IMR-90 (cell line): ENCODE data around the gene CA9. TPM values are rescaled to one million over a fixed set of nuclear protein-coding genes. Genes with fewer than 3 reads are reported as not detected.

Source experiments
- ATAC-seq: fragments of 200-7000 bp; cut with Tn5 transposase; 2 replicates; pipeline ENCODE4 v1.9.1; 2020; ENCODE audit warnings: low read depth, mild to moderate bottlenecking, moderate library complexity
- BruUV-seq: library from RNA; stranded (reverse); fragments of 400-500 nt; replicated peaks from 2 replicates; lab custom pipeline; 2021; lab: Mats Ljungman, UMichigan
- CTCF ChIA-PET: fragments of 300-600 bp; formaldehyde crosslinking; extraction: SDS; loops from one replicate; lab custom pipeline; 2021; ENCODE audit warnings: antibody characterized with exemption; lab: Yijun Ruan, JAX
- POLR2A ChIA-PET: fragments of 300-600 bp; sonication (Branson Sonifier 250); formaldehyde crosslinking; loops from one replicate; lab custom pipeline; 2022; ENCODE audit warnings: antibody characterized with exemption; ENCODE audit not compliant: unreplicated experiment; lab: Charles Lee
- DNase-seq: peaks from one replicate; pipeline ENCODE4 v3.0.0; 2013
- H2AFZ ChIP-seq: replicated peaks from 2 replicates; pipeline ENCODE3; 2013; ENCODE audit warnings: low read length, mild to moderate bottlenecking; ENCODE audit not compliant: poor library complexity
- H2AK5ac ChIP-seq: 2 replicates; pipeline ENCODE4 v1.6.1; 2013; ENCODE audit warnings: low read depth, low read length, inconsistent platforms
- H2AK9ac ChIP-seq: replicated peaks from 2 replicates; pipeline ENCODE3; 2013; ENCODE audit warnings: mild to moderate bottlenecking, low read depth, low read length, moderate library complexity; ENCODE audit not compliant: poor library complexity
- H2BK120ac ChIP-seq: 2 replicates; pipeline ENCODE4 v1.6.1; 2013; ENCODE audit warnings: low read depth, low read length, inconsistent platforms
- H2BK15ac ChIP-seq: 3 replicates; pipeline ENCODE4 v1.6.1; 2013; ENCODE audit warnings: low read depth, low read length, inconsistent platforms
- H2BK20ac ChIP-seq: 2 replicates; pipeline ENCODE4 v1.6.1; 2013; ENCODE audit warnings: low read depth, mild to moderate bottlenecking, inconsistent platforms, low read length, moderate library complexity
- H2BK5ac ChIP-seq: 2 replicates; pipeline ENCODE4 v1.6.1; 2013; ENCODE audit warnings: mild to moderate bottlenecking, low read depth, low read length, inconsistent platforms; ENCODE audit not compliant: poor library complexity, severe bottlenecking
- H3K14ac ChIP-seq: replicated peaks from 2 replicates; pipeline ENCODE4 v1.6.1; 2013; ENCODE audit warnings: low read depth, low read length, inconsistent platforms
- H3K18ac ChIP-seq: 2 replicates; pipeline ENCODE4 v1.6.1; 2013; ENCODE audit warnings: low read depth, low read length, control low read depth
- H3K23ac ChIP-seq: 2 replicates; pipeline ENCODE4 v1.6.1; 2013; ENCODE audit warnings: low read depth, low read length, inconsistent platforms
- H3K27ac ChIP-seq: 2 replicates; pipeline ENCODE4 v1.5.1; 2013; ENCODE audit warnings: mild to moderate bottlenecking, control low read depth, low read length; ENCODE audit not compliant: insufficient read depth
- H3K27me3 ChIP-seq: 2 replicates; pipeline ENCODE4 v1.6.1; 2013; ENCODE audit warnings: low read length; ENCODE audit not compliant: control insufficient read depth, insufficient read depth
- H3K36me3 ChIP-seq: 2 replicates; pipeline ENCODE4 v1.6.1; 2013; ENCODE audit warnings: low read length, mixed read lengths; ENCODE audit not compliant: control insufficient read depth, insufficient read depth
- H3K4ac ChIP-seq: 2 replicates; pipeline ENCODE4 v1.6.1; 2013; ENCODE audit warnings: low read depth, low read length, inconsistent platforms
- H3K4me1 ChIP-seq: 2 replicates; pipeline ENCODE4 v1.6.1; 2013; ENCODE audit warnings: low read length, mixed read lengths; ENCODE audit not compliant: control insufficient read depth, insufficient read depth
- H3K4me2 ChIP-seq: 2 replicates; pipeline ENCODE4 v1.6.1; 2013; ENCODE audit warnings: low read depth, mild to moderate bottlenecking, control low read depth, low read length, moderate library complexity
- H3K4me3 ChIP-seq: 2 replicates; pipeline ENCODE4 v1.5.1; 2013; ENCODE audit warnings: low read depth, mild to moderate bottlenecking, control low read depth, low read length, moderate library complexity; ENCODE audit not compliant: insufficient read depth
- H3K56ac ChIP-seq: 2 replicates; pipeline ENCODE4 v1.6.1; 2013; ENCODE audit warnings: low read length, inconsistent platforms; ENCODE audit not compliant: insufficient read depth; ENCODE audit errors: extremely low read depth
- H3K79me1 ChIP-seq, 2 experiments: 2 replicates each; pipeline ENCODE4 v1.6.1; 2013; ENCODE audit warnings: low read length in 2 of 2, inconsistent platforms in 1 of 2, low read depth in 1 of 2
- H3K9ac ChIP-seq: 2 replicates; pipeline ENCODE4 v1.6.1; 2013; ENCODE audit warnings: low read depth, low read length, control low read depth
- H3K9me1 ChIP-seq: 2 replicates; pipeline ENCODE4 v1.6.1; 2013; ENCODE audit warnings: low read length, inconsistent platforms; ENCODE audit not compliant: insufficient read depth
- H3K9me3 ChIP-seq: 2 replicates; pipeline ENCODE4 v1.6.1; 2013; ENCODE audit warnings: low read length; ENCODE audit not compliant: control insufficient read depth, insufficient read depth
- H4K20me1 ChIP-seq: 2 replicates; pipeline ENCODE4 v1.6.1; 2013; ENCODE audit warnings: low read length, inconsistent platforms; ENCODE audit not compliant: insufficient read depth
- H4K5ac ChIP-seq: 2 replicates; pipeline ENCODE4 v1.6.1; 2013; ENCODE audit warnings: mild to moderate bottlenecking, low read depth, low read length, control low read depth
- H4K8ac ChIP-seq, 2 experiments: 2 replicates each; pipeline ENCODE4 v1.6.1; 2013; ENCODE audit warnings: low read depth in 2 of 2, low read length in 2 of 2, control low read depth in 1 of 2, inconsistent platforms in 1 of 2
- H4K91ac ChIP-seq: 2 replicates; pipeline ENCODE4 v1.6.1; 2013; ENCODE audit warnings: low read depth, low read length, inconsistent platforms; ENCODE audit not compliant: insufficient read depth
- BHLHE40 ChIP-seq: fragments of 150-350 bp; IDR thresholded peaks from 2 replicates; pipeline ENCODE4 v1.6.1; 2016; ENCODE audit warnings: mild to moderate bottlenecking, low read depth, low read length
- RCOR1 ChIP-seq: IDR thresholded peaks from 2 replicates; pipeline ENCODE4 v1.6.1; 2012; ENCODE audit warnings: mild to moderate bottlenecking, low read length, improper control_type of control experiment; ENCODE audit not compliant: insufficient replicate concordance
- WGBS, 2 experiments: methylation state at CpG; one replicate each; pipeline versions ENCODE4 v1.1.5 to v1.1.7; 2013; ENCODE audit warnings: missing lambda C conversion rate in 2 of 2; ENCODE audit not compliant: insufficient read length in 1 of 2; ENCODE audit errors: extremely low coverage in 2 of 2; 5-methylcytosine and 5-hydroxymethylcytosine counted together
- dilution Hi-C: fragments of 300-500 bp; cut with HindIII; formaldehyde crosslinking; loops from one replicate; pipeline ENCODE4 v1.14.3; 2018; ENCODE audit warnings: low sequenced_read_pairs; ENCODE audit not compliant: unreplicated experiment
- in situ Hi-C: fragments of 300-500 bp; cut with MboI; formaldehyde crosslinking; loops from 3 replicates; pipeline ENCODE4 v1.14.3; 2019; ENCODE audit warnings: low sequenced_read_pairs, inconsistent platforms, mixed read lengths
- intact Hi-C: fragments of 100-400 bp; cut with micrococcal nuclease; formaldehyde crosslinking; loops from 2 replicates; pipeline ENCODE4 v1.10.0; 2022
- polyA plus RNA-seq, 3 experiments: library from polyadenylated mRNA; depleted of rRNA; stranded (reverse); fragments of >200 nt; gene quantifications; 2 replicates each; pipeline ENCODE4 v1.2.3, GENCODE V29; 2012; ENCODE audit warnings: low replicate concordance in 1 of 3
- total RNA-seq: library from RNA; depleted of rRNA; stranded (reverse); fragments of >200 nt; gene quantifications from 2 replicates; pipeline ENCODE4 v1.2.3, GENCODE V29; 2012

CA9 gene
- total and polyA plus RNA-seq, 2 of the 4 experiments (the other 2 are of a cell fraction) = 0.54 to 3.9 TPM

GRCh38 chr9:35681341-35682002, 7.7 kb downstream of the CA9 start:
- in situ Hi-C loops = no loop called here
- ATAC-seq (peak; percentile 4), DNase-seq (peak; percentile 51)
- Histone ChIP-seq H2AK5ac (peak overlapping the region; percentile 32; the same call in 1 of the 2 replicates), H4K20me1 (peaks cover 66% of the 10 kb centered on the region), H3K4me1 (peaks cover 52% of the 10 kb centered on the region), H3K9me1 (peaks cover 53% of the 10 kb centered on the region), H3K4me2 (no peak overlapping the region), H2AFZ (peak overlapping the region; percentile 21), H3K56ac (no peak overlapping the region), H4K91ac (no peak overlapping the region), H4K5ac (peak overlapping the region; percentile 31; the same call in 1 of the 2 replicates), H2BK20ac (no peak overlapping the region), H2BK15ac (no peak overlapping the region), H3K79me1 (peaks cover 13 to 64% of the 10 kb centered on the region in 2 experiments), H3K18ac (peak overlapping the region; percentile 50), H3K4ac (peak overlapping the region; percentile 69), H4K8ac (peak overlapping the region in 1 of 2 experiments; percentile 66; a peak in 2 of 4 replicates), H3K27ac (peak overlapping the region; percentile 47), H2AK9ac (peak overlapping the region; percentile 17), H2BK5ac (peak overlapping the region; percentile 82), H3K4me3 (no peak overlapping the region), H3K27me3 (no peaks in the 10 kb centered on the region), H3K14ac (peak overlapping the region; percentile 53; the same call in 1 of the 2 replicates), H3K23ac (peak overlapping the region; percentile 63), H3K9me3 (no peaks in the 10 kb centered on the region), H2BK120ac (no peak overlapping the region), H3K9ac (peak overlapping the region; percentile 23; the same call in 1 of the 2 replicates), H3K36me3 (peaks cover 49% of the 10 kb centered on the region)
- dilution Hi-C loops = no loop called here
- ChIA-PET CTCF (no interaction called here), POLR2A (interaction anchor here (2.0 to 2.7 kb wide), 3 partner anchors 9 to 20 kb away, joined by 8 to 25 read pairs (median 11); partner anchors contain the start of gene TPM2)
- intact Hi-C loops = loop anchor here (2.0 to 10.0 kb wide), 2 partner anchors 17 to 77 kb away; partner anchors contain the start of genes ARHGEF39 and TESK1
- TF ChIP-seq RCOR1 (peak; percentile 10), BHLHE40 (no peak)
- WGBS, 2 experiments = 83% methylated on average over 2 of the region's 3 CpGs; no CpG with 5 or more reads in 1 of the 2 experiments
- BruUV-seq = no TSS peak
